ENCODE measurements around the gene VASP. TPM values are rescaled to one million over a fixed set of nuclear protein-coding genes. Genes with fewer than 3 reads are reported as not detected.

VASP gene
- total and polyA plus RNA-seq, 9 of the 15 experiments (the other 6 are each of a cell fraction or from before 2014, with no cell fraction given): 16.7 to 261 (median 112) TPM

DNA sequence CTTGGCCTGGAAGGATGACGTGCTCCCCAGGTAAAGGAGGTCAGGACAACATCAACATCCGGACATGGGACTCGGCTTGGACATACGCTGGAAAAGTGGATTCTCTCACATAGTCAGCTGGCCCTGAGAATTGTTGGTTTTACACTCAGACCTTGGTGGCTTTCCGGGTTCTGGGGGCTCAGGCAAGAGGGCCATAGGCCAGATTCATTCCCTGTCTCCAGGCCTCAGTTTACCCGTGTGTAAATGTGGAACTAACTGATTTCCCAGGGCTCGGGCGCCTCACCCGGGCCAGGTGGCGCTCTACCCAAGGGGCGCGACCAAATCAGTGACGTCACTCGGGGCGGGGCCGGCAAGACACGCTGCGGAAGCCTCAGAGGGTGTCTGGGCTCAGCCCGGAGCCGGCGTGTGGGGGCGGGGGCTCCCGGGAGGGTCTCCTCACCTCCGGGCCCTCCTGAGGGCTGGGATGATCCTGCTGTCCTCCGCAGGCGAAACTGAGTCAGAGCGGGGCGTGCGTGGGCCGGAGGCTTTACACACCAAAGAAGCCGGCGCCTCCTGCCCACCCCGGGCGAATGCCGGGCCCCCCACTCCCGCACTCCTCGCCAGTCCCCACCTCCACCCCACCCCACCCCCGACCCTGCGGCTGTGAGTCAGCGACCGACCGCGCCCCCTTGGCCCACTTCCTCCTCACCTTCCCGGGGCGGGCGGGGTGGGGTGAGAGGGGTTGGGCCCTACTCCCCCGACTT is 862 bp upstream of the VASP start (continued):
- TF ChIP-seq JUND (IDR thresholded peaks at IDR 0.05; ENCODE audit: borderline replicate concordance, low read depth, low read length): peak; percentile 93
- TF ChIP-seq JUND (tag; IDR thresholded peaks at IDR 0.05; ENCODE audit: borderline replicate concordance, low read depth, low read length): peak; percentile 91
- TF ChIP-seq, protein P1, sequence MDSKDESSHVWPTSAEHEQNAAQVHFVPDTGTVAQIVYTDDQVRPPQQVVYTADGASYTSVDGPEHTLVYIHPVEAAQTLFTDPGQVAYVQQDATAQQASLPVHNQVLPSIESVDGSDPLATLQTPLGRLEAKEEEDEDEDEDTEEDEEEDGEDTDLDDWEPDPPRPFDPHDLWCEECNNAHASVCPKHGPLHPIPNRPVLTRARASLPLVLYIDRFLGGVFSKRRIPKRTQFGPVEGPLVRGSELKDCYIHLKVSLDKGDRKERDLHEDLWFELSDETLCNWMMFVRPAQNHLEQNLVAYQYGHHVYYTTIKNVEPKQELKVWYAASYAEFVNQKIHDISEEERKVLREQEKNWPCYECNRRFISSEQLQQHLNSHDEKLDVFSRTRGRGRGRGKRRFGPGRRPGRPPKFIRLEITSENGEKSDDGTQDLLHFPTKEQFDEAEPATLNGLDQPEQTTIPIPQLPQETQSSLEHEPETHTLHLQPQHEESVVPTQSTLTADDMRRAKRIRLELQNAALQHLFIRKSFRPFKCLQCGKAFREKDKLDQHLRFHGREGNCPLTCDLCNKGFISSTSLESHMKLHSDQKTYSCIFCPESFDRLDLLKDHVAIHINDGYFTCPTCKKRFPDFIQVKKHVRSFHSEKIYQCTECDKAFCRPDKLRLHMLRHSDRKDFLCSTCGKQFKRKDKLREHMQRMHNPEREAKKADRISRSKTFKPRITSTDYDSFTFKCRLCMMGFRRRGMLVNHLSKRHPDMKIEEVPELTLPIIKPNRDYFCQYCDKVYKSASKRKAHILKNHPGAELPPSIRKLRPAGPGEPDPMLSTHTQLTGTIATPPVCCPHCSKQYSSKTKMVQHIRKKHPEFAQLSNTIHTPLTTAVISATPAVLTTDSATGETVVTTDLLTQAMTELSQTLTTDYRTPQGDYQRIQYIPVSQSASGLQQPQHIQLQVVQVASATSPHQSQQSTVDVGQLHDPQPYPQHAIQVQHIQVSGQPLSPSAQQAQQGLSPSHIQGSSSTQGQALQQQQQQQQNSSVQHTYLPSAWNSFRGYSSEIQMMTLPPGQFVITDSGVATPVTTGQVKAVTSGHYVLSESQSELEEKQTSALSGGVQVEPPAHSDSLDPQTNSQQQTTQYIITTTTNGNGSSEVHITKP (IDR thresholded peaks at IDR 0.05; ENCODE audit: partially characterized antibody): peak; percentile 45
- TF ChIP-seq SP1 (CRISPR knock-in tag; IDR thresholded peaks at IDR 0.05): peak; percentile 87
- TF ChIP-seq, protein P2, sequence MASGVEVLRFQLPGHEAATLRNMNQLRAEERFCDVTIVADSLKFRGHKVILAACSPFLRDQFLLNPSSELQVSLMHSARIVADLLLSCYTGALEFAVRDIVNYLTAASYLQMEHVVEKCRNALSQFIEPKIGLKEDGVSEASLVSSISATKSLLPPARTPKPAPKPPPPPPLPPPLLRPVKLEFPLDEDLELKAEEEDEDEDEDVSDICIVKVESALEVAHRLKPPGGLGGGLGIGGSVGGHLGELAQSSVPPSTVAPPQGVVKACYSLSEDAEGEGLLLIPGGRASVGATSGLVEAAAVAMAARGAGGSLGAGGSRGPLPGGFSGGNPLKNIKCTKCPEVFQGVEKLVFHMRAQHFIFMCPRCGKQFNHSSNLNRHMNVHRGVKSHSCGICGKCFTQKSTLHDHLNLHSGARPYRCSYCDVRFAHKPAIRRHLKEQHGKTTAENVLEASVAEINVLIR (CRISPR knock-in tag; IDR thresholded peaks at IDR 0.05): peak; percentile 81
- peak; percentile 81 for TF ChIP-seq KDM5B (IDR thresholded peaks at IDR 0.05; ENCODE audit: insufficient replicate concordance, low read depth, low read length)
- peak; percentile 60 for TF ChIP-seq ZNF584 (CRISPR knock-in tag; IDR thresholded peaks at IDR 0.05; ENCODE audit: low read depth)
- TF ChIP-seq RNF2 (IDR thresholded peaks at IDR 0.05): peak; percentile 47; the same call in 1 of the 2 replicates
- TF ChIP-seq EP400 (IDR thresholded peaks at IDR 0.05): peak; percentile 85
- TF ChIP-seq ZC3H11A (IDR thresholded peaks at IDR 0.05; ENCODE audit: low read depth, low read length): no peak
- no peak for TF ChIP-seq ZNF232 (CRISPR knock-in tag; IDR thresholded peaks at IDR 0.05)
- TF ChIP-seq PHF8 (IDR thresholded peaks at IDR 0.05; ENCODE audit: borderline replicate concordance, low read length): peak; percentile 75; the same call in 1 of the 2 replicates
- TF ChIP-seq, protein P3, sequence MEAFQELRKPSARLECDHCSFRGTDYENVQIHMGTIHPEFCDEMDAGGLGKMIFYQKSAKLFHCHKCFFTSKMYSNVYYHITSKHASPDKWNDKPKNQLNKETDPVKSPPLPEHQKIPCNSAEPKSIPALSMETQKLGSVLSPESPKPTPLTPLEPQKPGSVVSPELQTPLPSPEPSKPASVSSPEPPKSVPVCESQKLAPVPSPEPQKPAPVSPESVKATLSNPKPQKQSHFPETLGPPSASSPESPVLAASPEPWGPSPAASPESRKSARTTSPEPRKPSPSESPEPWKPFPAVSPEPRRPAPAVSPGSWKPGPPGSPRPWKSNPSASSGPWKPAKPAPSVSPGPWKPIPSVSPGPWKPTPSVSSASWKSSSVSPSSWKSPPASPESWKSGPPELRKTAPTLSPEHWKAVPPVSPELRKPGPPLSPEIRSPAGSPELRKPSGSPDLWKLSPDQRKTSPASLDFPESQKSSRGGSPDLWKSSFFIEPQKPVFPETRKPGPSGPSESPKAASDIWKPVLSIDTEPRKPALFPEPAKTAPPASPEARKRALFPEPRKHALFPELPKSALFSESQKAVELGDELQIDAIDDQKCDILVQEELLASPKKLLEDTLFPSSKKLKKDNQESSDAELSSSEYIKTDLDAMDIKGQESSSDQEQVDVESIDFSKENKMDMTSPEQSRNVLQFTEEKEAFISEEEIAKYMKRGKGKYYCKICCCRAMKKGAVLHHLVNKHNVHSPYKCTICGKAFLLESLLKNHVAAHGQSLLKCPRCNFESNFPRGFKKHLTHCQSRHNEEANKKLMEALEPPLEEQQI (IDR thresholded peaks at IDR 0.05): no peak
- TF ChIP-seq DPF2 (IDR thresholded peaks at IDR 0.05): peak; percentile 30; the same call in 1 of the 2 replicates
- no peak for TF ChIP-seq EHMT2 (IDR thresholded peaks at IDR 0.05)
- peak; percentile 69; the same call in 1 of the 2 replicates for TF ChIP-seq CTBP1 (IDR thresholded peaks at IDR 0.05; ENCODE audit: borderline replicate concordance)
- peak; percentile 70 for TF ChIP-seq ETV5 (CRISPR knock-in tag; IDR thresholded peaks at IDR 0.05; ENCODE audit: low read depth)
- TF ChIP-seq, protein P4, sequence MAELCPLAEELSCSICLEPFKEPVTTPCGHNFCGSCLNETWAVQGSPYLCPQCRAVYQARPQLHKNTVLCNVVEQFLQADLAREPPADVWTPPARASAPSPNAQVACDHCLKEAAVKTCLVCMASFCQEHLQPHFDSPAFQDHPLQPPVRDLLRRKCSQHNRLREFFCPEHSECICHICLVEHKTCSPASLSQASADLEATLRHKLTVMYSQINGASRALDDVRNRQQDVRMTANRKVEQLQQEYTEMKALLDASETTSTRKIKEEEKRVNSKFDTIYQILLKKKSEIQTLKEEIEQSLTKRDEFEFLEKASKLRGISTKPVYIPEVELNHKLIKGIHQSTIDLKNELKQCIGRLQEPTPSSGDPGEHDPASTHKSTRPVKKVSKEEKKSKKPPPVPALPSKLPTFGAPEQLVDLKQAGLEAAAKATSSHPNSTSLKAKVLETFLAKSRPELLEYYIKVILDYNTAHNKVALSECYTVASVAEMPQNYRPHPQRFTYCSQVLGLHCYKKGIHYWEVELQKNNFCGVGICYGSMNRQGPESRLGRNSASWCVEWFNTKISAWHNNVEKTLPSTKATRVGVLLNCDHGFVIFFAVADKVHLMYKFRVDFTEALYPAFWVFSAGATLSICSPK (IDR thresholded peaks at IDR 0.05; ENCODE audit: borderline replicate concordance): no peak
- TF ChIP-seq NFIC (IDR thresholded peaks at IDR 0.05): 0 out of 2 replicates have a peak, but pooled peaks have one; percentile 13

All from K562 (cell line).